ENCODE data around the gene WWC1. TPM values are rescaled to one million over a fixed set of nuclear protein-coding genes. Genes with fewer than 3 reads are reported as not detected.

The WWC1 gene
- total RNA-seq, 1 experiment from 2014 or later, result 52.6 TPM

DNA sequence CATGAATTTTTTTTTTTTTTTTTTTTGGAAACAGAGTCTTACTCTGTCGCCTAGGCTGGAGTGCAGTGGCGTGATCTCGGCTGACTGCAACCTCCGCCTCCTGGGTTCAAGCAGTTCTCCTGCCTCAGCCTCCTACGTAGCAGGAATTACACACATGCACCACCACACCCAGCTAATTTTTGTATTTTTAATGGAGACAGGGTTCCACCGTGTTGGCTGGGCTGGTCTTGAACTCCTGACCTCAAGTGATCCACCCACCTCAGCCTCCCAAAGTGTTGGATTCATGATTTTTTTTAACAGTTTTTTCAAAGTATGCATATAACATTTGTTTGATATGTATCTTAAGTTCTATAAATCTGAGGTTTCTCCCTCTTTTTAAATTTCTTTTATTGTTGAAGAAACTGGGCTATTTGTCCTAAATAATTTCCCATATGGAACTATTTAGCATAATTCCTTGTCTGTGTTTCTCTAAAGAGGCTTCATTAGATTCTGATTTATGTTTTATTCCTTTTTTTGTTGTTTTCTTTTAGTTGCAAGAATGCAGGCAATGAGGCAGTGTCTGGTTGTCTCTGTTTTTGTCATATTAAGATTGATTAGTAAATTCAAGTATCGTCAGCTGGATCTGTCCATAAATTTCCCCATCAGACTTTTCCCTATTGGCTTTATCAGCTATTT, 211.3 kb downstream of the WWC1 start:
- Histone ChIP-seq H3K4me3 (replicated peaks in 1 of 2; ENCODE audit: low read depth in 1 of 2, low read length in 2 of 2) (no peak overlapping the region), H3K79me2 (ENCODE audit: insufficient read depth, low read length) (peaks cover 7% of the 10 kb centered on the region; the same call in 1 of the 2 replicates), H2AFZ (ENCODE audit: low read depth, low read length, poor library complexity, severe bottlenecking) (no peak overlapping the region), H3K27ac (ENCODE audit: low read depth, low read length) (no peak overlapping the region), H3K9me2 (ENCODE audit: insufficient read depth) (no peaks in the 10 kb centered on the region), H3K9ac (ENCODE audit: low read length) (no peak overlapping the region), H3K4me2 (ENCODE audit: low read length) (no peak overlapping the region), H3K4me1 (ENCODE audit: control insufficient read depth in 1 of 2, insufficient read depth in 2 of 2, low read length in 2 of 2) (no peaks in the 10 kb centered on the region), H3K27me3 (ENCODE audit: insufficient read depth, low read length) (no peaks in the 10 kb centered on the region), H3K9me3 (ENCODE audit: control insufficient read depth in 1 of 2, insufficient read depth in 1 of 2, low read depth in 1 of 2, low read length in 2 of 2) (no peaks in the 10 kb centered on the region), H4K20me1 (ENCODE audit: insufficient read depth) (peaks cover 7% of the 10 kb centered on the region), H3K36me3 (ENCODE audit: control insufficient read depth in 1 of 2, insufficient read depth in 2 of 2, low read length in 2 of 2) (peaks cover 48 to 59% of the 10 kb centered on the region in 2 experiments)
- intact Hi-C loops (cut with micrococcal nuclease), result no loop called here
- POLR2A ChIA-PET, result no interaction called here
- TF ChIP-seq, protein P1, sequence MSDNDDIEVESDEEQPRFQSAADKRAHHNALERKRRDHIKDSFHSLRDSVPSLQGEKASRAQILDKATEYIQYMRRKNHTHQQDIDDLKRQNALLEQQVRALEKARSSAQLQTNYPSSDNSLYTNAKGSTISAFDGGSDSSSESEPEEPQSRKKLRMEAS (IDR thresholded peaks at IDR 0.05), result no peak
- TF ChIP-seq, protein P2, sequence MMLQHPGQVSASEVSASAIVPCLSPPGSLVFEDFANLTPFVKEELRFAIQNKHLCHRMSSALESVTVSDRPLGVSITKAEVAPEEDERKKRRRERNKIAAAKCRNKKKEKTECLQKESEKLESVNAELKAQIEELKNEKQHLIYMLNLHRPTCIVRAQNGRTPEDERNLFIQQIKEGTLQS (IDR thresholded peaks at IDR 0.05), result no peak
- TF ChIP-seq EZH2 (IDR thresholded peaks at IDR 0.05) (no peak), ELF1 (IDR thresholded peaks at IDR 0.05; ENCODE audit: borderline replicate concordance, low read depth) (no peak), SRF (IDR thresholded peaks at IDR 0.05; ENCODE audit: low read depth) (no peak), SP1 (IDR thresholded peaks at IDR 0.05; ENCODE audit: low read depth) (no peak), CBX3 (IDR thresholded peaks at IDR 0.05; ENCODE audit: low read depth) (no peak), YY1 (IDR thresholded peaks at IDR 0.05; ENCODE audit: extremely low read depth, insufficient replicate concordance, low read depth, low read length) (no peak), CEBPB (IDR thresholded peaks at IDR 0.05; ENCODE audit: low read depth) (no peak), POLR2A (IDR thresholded peaks at IDR 0.05; ENCODE audit: borderline replicate concordance, extremely low read depth, insufficient read depth, insufficient read length) (no peak)
- TF ChIP-seq, protein P3, sequence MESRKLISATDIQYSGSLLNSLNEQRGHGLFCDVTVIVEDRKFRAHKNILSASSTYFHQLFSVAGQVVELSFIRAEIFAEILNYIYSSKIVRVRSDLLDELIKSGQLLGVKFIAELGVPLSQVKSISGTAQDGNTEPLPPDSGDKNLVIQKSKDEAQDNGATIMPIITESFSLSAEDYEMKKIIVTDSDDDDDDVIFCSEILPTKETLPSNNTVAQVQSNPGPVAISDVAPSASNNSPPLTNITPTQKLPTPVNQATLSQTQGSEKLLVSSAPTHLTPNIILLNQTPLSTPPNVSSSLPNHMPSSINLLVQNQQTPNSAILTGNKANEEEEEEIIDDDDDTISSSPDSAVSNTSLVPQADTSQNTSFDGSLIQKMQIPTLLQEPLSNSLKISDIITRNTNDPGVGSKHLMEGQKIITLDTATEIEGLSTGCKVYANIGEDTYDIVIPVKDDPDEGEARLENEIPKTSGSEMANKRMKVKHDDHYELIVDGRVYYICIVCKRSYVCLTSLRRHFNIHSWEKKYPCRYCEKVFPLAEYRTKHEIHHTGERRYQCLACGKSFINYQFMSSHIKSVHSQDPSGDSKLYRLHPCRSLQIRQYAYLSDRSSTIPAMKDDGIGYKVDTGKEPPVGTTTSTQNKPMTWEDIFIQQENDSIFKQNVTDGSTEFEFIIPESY (IDR thresholded peaks at IDR 0.05; ENCODE audit: extremely low read depth, insufficient replicate concordance, low read length), result no peak
- TF ChIP-seq, protein P4, sequence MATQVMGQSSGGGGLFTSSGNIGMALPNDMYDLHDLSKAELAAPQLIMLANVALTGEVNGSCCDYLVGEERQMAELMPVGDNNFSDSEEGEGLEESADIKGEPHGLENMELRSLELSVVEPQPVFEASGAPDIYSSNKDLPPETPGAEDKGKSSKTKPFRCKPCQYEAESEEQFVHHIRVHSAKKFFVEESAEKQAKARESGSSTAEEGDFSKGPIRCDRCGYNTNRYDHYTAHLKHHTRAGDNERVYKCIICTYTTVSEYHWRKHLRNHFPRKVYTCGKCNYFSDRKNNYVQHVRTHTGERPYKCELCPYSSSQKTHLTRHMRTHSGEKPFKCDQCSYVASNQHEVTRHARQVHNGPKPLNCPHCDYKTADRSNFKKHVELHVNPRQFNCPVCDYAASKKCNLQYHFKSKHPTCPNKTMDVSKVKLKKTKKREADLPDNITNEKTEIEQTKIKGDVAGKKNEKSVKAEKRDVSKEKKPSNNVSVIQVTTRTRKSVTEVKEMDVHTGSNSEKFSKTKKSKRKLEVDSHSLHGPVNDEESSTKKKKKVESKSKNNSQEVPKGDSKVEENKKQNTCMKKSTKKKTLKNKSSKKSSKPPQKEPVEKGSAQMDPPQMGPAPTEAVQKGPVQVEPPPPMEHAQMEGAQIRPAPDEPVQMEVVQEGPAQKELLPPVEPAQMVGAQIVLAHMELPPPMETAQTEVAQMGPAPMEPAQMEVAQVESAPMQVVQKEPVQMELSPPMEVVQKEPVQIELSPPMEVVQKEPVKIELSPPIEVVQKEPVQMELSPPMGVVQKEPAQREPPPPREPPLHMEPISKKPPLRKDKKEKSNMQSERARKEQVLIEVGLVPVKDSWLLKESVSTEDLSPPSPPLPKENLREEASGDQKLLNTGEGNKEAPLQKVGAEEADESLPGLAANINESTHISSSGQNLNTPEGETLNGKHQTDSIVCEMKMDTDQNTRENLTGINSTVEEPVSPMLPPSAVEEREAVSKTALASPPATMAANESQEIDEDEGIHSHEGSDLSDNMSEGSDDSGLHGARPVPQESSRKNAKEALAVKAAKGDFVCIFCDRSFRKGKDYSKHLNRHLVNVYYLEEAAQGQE (IDR thresholded peaks at IDR 0.05; ENCODE audit: low read depth), result no peak
- DNase-seq (ENCODE audit: low read depth, low spot score), result no peak
- no peak for ATAC-seq
- BruUV-seq (replicated peaks), result no TSS peak
- RAD21 ChIA-PET (ENCODE audit: low non-redundant PET in 1 of 2, low total read pairs in 2 of 2, uncharacterized antibody in 2 of 2, unreplicated experiment in 2 of 2), result no interaction called here
- CTCF ChIA-PET, result no interaction called here
